HG02642 (cell line): ENCODE measurements around the gene YEATS2.
"Not testable (repeated sequence)": the region's sequence is repeated elsewhere in the genome, so short reads cannot be mapped to it uniquely, and the experiment has no call there.

Experiments
- ATAC-seq: cut with Tn5 transposase; IDR thresholded peaks from one replicate; pipeline ENCODE4 v1.9.1; 2021; ENCODE audit warnings: mild to moderate bottlenecking; ENCODE audit not compliant: unreplicated experiment, poor library complexity

YEATS2 gene

GRCh38 chr3:183697610-183698317, at the start of gene YEATS2:
Gene YEATS2, plus strand, starts transcription at chr3:183697797. Its CDS starts 17,366 bp downstream, at chr3:183715163.
- peak; percentile 88 for ATAC-seq

DNA sequence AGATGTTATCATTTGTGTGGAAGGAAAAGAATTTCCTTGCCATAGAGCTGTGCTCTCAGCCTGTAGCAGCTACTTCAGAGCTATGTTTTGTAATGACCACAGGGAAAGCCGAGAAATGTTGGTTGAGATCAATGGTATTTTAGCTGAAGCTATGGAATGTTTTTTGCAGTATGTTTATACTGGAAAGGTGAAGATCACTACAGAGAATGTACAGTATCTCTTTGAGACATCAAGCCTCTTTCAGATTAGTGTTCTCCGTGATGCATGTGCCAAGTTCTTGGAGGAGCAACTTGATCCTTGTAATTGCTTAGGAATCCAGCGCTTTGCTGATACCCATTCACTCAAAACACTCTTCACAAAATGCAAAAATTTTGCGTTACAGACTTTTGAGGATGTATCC, 47.0 kb upstream of the YEATS2 start:
- no peak for ATAC-seq

- no peak for ATAC-seq
Measured at GRCh38 chr3:183653209-183654064, 44.2 kb upstream of the YEATS2 start.

GRCh38 chr3:183654727-183655126, 42.9 kb upstream of the YEATS2 start:
- ATAC-seq: no peak

DNA sequence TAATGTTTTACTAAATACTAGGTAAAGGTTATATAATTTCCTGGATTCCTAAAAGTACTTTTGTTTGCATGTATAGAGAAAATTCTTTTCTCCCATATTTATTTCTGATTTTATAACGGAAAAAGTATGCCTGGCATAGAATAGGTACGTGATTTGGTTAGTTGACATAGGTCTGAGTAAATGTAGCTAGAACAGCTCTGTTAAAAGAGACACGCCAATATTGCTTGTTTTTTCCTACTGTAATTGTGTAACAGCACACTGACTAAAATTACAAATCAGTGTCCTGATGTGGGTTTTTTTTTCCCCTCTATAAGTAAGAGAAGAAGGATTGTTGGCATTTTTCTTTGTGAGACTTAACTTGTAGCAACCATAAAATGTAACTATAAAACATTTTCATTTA, 35.5 kb upstream of the YEATS2 start:
- ATAC-seq: no peak

GRCh38 chr3:183664913-183665381, 32.6 kb upstream of the YEATS2 start:
- ATAC-seq: no peak

GRCh38 chr3:183680061-183680460, 17.5 kb upstream of the YEATS2 start:
- no peak for ATAC-seq

- no peak for ATAC-seq
Measured at GRCh38 chr3:183687705-183688104, 9.9 kb upstream of the YEATS2 start.

DNA sequence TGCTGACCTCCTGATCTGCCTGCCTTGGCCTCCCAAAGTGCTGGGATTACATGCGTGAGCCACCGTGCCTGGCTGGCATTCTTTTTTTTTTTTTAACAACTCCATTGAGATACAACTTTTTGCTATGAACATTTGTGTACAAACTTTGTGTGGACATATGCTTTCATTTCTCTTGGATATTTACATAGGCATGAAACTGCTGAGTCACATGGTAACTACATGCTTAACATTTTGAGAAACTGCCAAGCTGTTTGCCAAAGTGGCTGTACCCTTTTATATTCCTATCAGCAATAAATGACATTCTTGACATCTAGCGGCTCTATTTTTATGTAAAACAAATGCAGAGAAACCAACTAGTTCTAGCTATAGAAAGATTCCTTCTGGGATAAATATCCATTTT, 8.7 kb upstream of the YEATS2 start:
- ATAC-seq: no peak

GRCh38 chr3:183689621-183690020, 8.0 kb upstream of the YEATS2 start:
- ATAC-seq: not testable (repeated sequence)

- ATAC-seq: no peak
Measured at GRCh38 chr3:183690402-183690995, 7.1 kb upstream of the YEATS2 start.

DNA sequence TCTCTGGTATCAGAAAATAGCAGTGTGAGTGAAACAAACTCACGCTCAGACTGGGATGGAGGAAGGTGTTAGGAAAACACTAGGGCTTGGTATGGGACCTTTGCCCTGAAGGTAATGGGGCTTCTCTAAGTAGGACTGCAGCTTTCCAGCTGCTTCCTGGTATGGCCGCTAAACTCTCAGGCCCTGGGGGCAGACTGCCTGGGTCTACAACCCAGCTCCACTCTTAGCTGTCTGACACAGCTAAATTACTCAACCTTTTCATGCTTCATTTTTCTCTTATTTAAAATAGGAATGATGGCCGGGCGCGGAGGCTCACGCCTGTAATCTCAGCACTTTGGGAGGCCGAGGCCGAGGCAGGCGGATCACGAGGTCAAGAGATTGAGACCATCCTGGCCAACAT, 5.2 kb upstream of the YEATS2 start:
- no peak for ATAC-seq

- no peak for ATAC-seq
Measured at GRCh38 chr3:183695569-183696364, 1.8 kb upstream of the YEATS2 start.

GRCh38 chr3:183697123-183697609, 431 bp upstream of the YEATS2 start:
- no peak for ATAC-seq

DNA sequence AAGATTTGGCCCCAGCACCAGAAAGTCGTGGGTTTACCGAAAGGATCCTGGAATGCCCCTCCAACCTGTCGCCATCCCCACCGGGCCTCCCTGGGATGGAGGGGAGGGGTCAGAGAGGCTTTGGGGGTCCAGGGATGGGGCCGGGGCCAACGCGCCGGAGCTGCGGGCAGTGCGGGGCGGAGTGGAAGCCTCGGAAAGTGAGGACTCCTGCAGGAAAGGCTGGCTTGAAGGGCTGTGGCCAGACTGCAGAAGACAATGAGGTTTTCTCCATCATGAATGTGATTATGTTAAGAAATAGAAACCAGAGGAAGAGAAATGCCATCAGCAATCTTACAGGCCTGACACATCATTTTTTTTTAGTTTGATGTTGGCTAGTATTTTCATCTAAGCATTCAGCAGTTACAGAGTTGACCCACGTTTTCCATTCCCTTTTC, 738 bp downstream of the YEATS2 start:
- ATAC-seq: peak; percentile 26

GRCh38 chr3:183698756-183699155, 1.2 kb downstream of the YEATS2 start:
- ATAC-seq: no peak

- no peak for ATAC-seq
Measured at GRCh38 chr3:183699238-183699947, 1.8 kb downstream of the YEATS2 start.

DNA sequence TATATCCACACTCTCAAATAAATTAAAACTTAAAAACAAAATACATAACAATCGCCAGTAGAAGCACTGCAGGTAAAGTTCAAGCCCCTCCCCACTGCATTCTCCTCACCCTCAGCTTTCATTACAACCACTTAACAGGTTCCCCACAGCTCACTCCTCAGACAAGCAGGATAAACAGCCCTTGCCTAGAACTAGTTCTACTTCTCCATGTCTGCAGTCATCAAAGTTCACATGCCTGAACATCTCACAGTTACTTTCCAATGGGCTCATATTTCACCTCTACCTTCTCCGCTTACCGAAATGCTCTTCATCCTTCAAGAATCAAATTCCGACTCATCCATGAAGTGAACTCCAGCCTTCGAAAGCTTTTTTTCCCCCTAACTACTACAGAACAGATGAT, 4.1 kb downstream of the YEATS2 start:
- ATAC-seq: no peak

- not testable (repeated sequence) for ATAC-seq
Measured at GRCh38 chr3:183703892-183704291, 6.3 kb downstream of the YEATS2 start.
